ENCODE data around the gene OCLN. TPM values are rescaled to one million over a fixed set of nuclear protein-coding genes. Genes with fewer than 3 reads are reported as not detected.

OCLN gene
- total RNA-seq, 2 donors from 2014 or later: 117 to 124 TPM

GRCh38 chr5:69502767-69503488 is 10.3 kb downstream of the OCLN start:
- Mint-ChIP-seq H3K27ac (peak overlapping the region; percentile 88), H3K27me3 (ENCODE audit: insufficient read depth) (no peaks in the 10 kb centered on the region), H3K9me3 (no peaks in the 10 kb centered on the region), H3K4me1 (peaks cover 44% of the 10 kb centered on the region), H3K36me3 (ENCODE audit: low read depth) (peaks cover 30% of the 10 kb centered on the region), H3K4me3 (peak overlapping the region; percentile 16)
- no peak overlapping the region for H3K27ac ChIP-seq (ENCODE audit: low read depth, low read length)
- no peak overlapping the region for H3K9ac ChIP-seq (ENCODE audit: extremely low read depth, low read length, poor library complexity, severe bottlenecking)
- H3K27me3 ChIP-seq (ENCODE audit: control insufficient read depth, insufficient read depth, low read length, poor library complexity, severe bottlenecking): no peaks in the 10 kb centered on the region
- no peaks in the 10 kb centered on the region for H3K9me3 ChIP-seq (ENCODE audit: control insufficient read depth, low read length)
- no peak overlapping the region for H3K4me3 ChIP-seq (ENCODE audit: low read length)
- H3K36me3 ChIP-seq (ENCODE audit: control insufficient read depth, insufficient read depth, low read length): peaks cover 33% of the 10 kb centered on the region
- DNase-seq: peak; percentile 63
- H3K4me1 ChIP-seq (ENCODE audit: control insufficient read depth, insufficient read depth, low read length): peaks cover 7% of the 10 kb centered on the region
- 57 to 64% methylated on average over 5 to 7 of the region's 7 CpGs for WGBS, 2 experiments (ENCODE audit: insufficient coverage in 1 of 2, insufficient read length in 1 of 2)
- TF ChIP-seq, protein P1, sequence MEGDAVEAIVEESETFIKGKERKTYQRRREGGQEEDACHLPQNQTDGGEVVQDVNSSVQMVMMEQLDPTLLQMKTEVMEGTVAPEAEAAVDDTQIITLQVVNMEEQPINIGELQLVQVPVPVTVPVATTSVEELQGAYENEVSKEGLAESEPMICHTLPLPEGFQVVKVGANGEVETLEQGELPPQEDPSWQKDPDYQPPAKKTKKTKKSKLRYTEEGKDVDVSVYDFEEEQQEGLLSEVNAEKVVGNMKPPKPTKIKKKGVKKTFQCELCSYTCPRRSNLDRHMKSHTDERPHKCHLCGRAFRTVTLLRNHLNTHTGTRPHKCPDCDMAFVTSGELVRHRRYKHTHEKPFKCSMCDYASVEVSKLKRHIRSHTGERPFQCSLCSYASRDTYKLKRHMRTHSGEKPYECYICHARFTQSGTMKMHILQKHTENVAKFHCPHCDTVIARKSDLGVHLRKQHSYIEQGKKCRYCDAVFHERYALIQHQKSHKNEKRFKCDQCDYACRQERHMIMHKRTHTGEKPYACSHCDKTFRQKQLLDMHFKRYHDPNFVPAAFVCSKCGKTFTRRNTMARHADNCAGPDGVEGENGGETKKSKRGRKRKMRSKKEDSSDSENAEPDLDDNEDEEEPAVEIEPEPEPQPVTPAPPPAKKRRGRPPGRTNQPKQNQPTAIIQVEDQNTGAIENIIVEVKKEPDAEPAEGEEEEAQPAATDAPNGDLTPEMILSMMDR (conservative IDR thresholded peaks at IDR 0.05): no peak

DNA sequence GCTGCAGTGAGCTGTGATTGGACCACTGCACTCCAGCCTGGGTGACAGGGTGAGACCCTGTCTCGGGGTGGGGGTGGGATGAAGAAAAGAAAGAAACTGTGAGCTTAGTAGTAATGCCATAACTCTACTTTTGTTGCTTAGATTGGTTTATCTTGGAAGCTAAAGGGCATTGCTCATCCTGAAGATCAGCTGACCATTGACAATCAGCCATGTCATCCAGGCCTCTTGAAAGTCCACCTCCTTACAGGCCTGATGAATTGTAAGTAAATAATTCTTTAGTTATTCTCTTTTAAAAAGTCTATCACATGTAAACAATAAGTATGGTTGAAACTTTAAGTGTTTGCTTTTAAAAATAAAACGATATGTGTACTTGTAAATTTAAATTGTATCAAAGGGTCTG is 11.4 kb downstream of the OCLN start:
- Histone ChIP-seq H3K27me3 (ENCODE audit: control insufficient read depth, insufficient read depth, low read length, poor library complexity, severe bottlenecking) (no peaks in the 10 kb centered on the region), H3K27ac (ENCODE audit: low read depth, low read length) (no peak overlapping the region), H3K4me1 (ENCODE audit: control insufficient read depth, insufficient read depth, low read length) (peaks cover 7% of the 10 kb centered on the region), H3K9me3 (ENCODE audit: control insufficient read depth, low read length) (peaks cover under 1% of the 10 kb centered on the region), H3K36me3 (ENCODE audit: control insufficient read depth, insufficient read depth, low read length) (peaks cover 44% of the 10 kb centered on the region), H3K4me3 (ENCODE audit: low read length) (no peak overlapping the region), H3K9ac (ENCODE audit: extremely low read depth, low read length, poor library complexity, severe bottlenecking) (no peak overlapping the region)
- Mint-ChIP-seq H3K36me3 (ENCODE audit: low read depth) (peaks cover 40% of the 10 kb centered on the region), H3K4me3 (no peak overlapping the region), H3K9me3 (no peaks in the 10 kb centered on the region), H3K27ac (no peak overlapping the region), H3K4me1 (peaks cover 46% of the 10 kb centered on the region), H3K27me3 (ENCODE audit: insufficient read depth) (no peaks in the 10 kb centered on the region)
- TF ChIP-seq, protein P1 (conservative IDR thresholded peaks at IDR 0.05): no peak
- no peak for DNase-seq
- WGBS, 2 experiments (ENCODE audit: insufficient coverage in 1 of 2, insufficient read length in 1 of 2): 86 to 100% methylated on average over 2 of the region's 2 CpGs

DNA sequence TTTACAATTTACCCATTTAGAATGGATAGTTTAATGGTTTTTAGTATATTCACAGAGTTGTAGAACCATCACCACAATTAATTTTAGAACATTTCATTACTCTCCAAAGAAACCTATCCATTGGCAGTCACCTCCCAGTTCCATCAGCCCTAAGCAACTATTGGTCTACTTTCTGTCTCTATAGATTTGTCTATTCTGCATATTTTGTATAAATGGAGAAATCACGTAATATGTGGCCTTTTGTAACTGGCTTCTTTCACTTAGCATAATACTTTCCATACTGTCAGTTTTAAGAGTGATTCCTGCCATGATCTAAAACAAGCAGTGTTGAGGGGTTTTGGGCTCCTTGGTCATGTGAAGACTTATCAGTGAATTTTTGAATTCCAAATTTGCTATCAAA is 12.7 kb downstream of the OCLN start:
- H3K27me3 Mint-ChIP-seq (ENCODE audit: insufficient read depth): no peaks in the 10 kb centered on the region
- TF ChIP-seq, protein P1 (conservative IDR thresholded peaks at IDR 0.05): no peak
- peaks cover 38% of the 10 kb centered on the region for H3K4me1 Mint-ChIP-seq
- no peaks in the 10 kb centered on the region for H3K9me3 Mint-ChIP-seq
- H3K36me3 Mint-ChIP-seq (ENCODE audit: low read depth): peaks cover 53% of the 10 kb centered on the region
- peak overlapping the region; percentile 30 for H3K4me3 ChIP-seq (ENCODE audit: low read length)
- H3K36me3 ChIP-seq (ENCODE audit: control insufficient read depth, insufficient read depth, low read length): peaks cover 57% of the 10 kb centered on the region
- no peaks in the 10 kb centered on the region for H3K27me3 ChIP-seq (ENCODE audit: control insufficient read depth, insufficient read depth, low read length, poor library complexity, severe bottlenecking)
- no peak for DNase-seq
- peaks cover 8% of the 10 kb centered on the region for H3K9me3 ChIP-seq (ENCODE audit: control insufficient read depth, low read length)
- H3K27ac ChIP-seq (ENCODE audit: low read depth, low read length): no peak overlapping the region
- H3K27ac Mint-ChIP-seq: no peak overlapping the region
- peaks cover 7% of the 10 kb centered on the region for H3K4me1 ChIP-seq (ENCODE audit: control insufficient read depth, insufficient read depth, low read length)
- no peak overlapping the region for H3K9ac ChIP-seq (ENCODE audit: extremely low read depth, low read length, poor library complexity, severe bottlenecking)
- WGBS, 2 experiments (ENCODE audit: insufficient coverage in 1 of 2, insufficient read length in 1 of 2): 100% methylated on average over 1 of the region's 1 CpG; no CpG with 5 or more reads in 1 of the 2 experiments
- H3K4me3 Mint-ChIP-seq: no peak overlapping the region
